ENCODE measurements around the gene ZNF821.
A peak's percentile ranks its signal among the peaks of the same experiment; 100 is the strongest.

Gene ZNF821

DNA sequence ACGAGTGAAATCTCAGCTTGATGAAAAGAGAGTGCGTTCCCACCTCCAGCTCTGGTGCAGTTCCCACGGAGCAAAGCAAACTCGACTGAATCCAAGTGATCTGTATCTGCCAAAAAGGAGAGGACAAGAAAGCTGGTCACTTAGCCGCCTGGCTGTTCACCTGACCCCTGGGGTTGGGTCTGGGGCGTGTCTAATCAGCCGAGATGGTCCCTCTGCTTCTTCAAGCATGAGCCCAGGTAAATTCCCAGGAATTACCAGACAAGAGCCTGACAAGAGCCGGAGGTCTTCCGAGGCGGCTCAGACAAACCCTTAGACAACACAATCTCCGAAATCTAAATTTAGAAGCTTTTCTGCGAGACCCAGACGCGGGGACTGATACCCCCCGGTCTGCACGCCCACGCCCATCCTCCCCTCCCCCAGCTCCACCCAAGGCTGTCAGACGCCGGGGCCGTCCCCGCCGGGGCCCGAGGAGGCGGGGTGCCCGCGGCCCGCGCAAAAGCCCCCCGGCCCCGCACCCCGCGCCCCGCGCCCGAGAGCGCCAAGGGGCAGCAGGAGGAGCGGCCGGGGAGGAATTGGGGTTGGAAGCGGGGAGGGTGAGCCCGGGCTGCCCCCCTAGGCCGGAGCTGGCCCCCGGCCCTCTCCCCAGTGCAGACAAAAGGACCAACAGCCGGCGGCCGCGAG is 674 bp downstream of the ZNF821 start:
- ATAC-seq: peak; percentile 53
- TF ChIP-seq ISL1 (CRISPR knock-in tag; IDR thresholded peaks at IDR 0.05): no peak
- TF ChIP-seq GLIS3 (CRISPR knock-in tag; IDR thresholded peaks at IDR 0.05): no peak
- TF ChIP-seq TOX (CRISPR knock-in tag; IDR thresholded peaks at IDR 0.05; ENCODE audit: borderline replicate concordance): no peak
- no peak for TF ChIP-seq ZNF70 (CRISPR knock-in tag; IDR thresholded peaks at IDR 0.05)
- TF ChIP-seq, protein P1, sequence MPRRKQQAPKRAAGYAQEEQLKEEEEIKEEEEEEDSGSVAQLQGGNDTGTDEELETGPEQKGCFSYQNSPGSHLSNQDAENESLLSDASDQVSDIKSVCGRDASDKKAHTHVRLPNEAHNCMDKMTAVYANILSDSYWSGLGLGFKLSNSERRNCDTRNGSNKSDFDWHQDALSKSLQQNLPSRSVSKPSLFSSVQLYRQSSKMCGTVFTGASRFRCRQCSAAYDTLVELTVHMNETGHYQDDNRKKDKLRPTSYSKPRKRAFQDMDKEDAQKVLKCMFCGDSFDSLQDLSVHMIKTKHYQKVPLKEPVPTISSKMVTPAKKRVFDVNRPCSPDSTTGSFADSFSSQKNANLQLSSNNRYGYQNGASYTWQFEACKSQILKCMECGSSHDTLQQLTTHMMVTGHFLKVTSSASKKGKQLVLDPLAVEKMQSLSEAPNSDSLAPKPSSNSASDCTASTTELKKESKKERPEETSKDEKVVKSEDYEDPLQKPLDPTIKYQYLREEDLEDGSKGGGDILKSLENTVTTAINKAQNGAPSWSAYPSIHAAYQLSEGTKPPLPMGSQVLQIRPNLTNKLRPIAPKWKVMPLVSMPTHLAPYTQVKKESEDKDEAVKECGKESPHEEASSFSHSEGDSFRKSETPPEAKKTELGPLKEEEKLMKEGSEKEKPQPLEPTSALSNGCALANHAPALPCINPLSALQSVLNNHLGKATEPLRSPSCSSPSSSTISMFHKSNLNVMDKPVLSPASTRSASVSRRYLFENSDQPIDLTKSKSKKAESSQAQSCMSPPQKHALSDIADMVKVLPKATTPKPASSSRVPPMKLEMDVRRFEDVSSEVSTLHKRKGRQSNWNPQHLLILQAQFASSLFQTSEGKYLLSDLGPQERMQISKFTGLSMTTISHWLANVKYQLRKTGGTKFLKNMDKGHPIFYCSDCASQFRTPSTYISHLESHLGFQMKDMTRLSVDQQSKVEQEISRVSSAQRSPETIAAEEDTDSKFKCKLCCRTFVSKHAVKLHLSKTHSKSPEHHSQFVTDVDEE (CRISPR knock-in tag; IDR thresholded peaks at IDR 0.05): no peak
- TF ChIP-seq SNAI2 (CRISPR knock-in tag; IDR thresholded peaks at IDR 0.05): no peak
- no peak for TF ChIP-seq OSR1 (CRISPR knock-in tag; IDR thresholded peaks at IDR 0.05)
- TF ChIP-seq ESRRG (CRISPR knock-in tag; IDR thresholded peaks at IDR 0.05): no peak
- TF ChIP-seq ZNF8 (CRISPR knock-in tag; IDR thresholded peaks at IDR 0.05): no peak
- TF ChIP-seq, protein P2, sequence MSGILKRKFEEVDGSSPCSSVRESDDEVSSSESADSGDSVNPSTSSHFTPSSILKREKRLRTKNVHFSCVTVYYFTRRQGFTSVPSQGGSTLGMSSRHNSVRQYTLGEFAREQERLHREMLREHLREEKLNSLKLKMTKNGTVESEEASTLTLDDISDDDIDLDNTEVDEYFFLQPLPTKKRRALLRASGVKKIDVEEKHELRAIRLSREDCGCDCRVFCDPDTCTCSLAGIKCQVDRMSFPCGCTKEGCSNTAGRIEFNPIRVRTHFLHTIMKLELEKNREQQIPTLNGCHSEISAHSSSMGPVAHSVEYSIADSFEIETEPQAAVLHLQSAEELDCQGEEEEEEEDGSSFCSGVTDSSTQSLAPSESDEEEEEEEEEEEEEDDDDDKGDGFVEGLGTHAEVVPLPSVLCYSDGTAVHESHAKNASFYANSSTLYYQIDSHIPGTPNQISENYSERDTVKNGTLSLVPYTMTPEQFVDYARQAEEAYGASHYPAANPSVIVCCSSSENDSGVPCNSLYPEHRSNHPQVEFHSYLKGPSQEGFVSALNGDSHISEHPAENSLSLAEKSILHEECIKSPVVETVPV (CRISPR knock-in tag; IDR thresholded peaks at IDR 0.05): no peak
- TF ChIP-seq ZNF565 (CRISPR knock-in tag; conservative IDR thresholded peaks at IDR 0.05; ENCODE audit: low read depth): no peak
- TF ChIP-seq ZC3H10 (CRISPR knock-in tag; IDR thresholded peaks at IDR 0.05): no peak
- no peak for TF ChIP-seq PATZ1 (CRISPR knock-in tag; IDR thresholded peaks at IDR 0.05; ENCODE audit: borderline replicate concordance)
- no peak for TF ChIP-seq ZFP3 (CRISPR knock-in tag; IDR thresholded peaks at IDR 0.05)
- no peak for TF ChIP-seq POU6F1 (CRISPR knock-in tag; IDR thresholded peaks at IDR 0.05; ENCODE audit: borderline replicate concordance, low read depth)

- peak; percentile 75 for ATAC-seq
- TF ChIP-seq RARB (CRISPR knock-in tag; IDR thresholded peaks at IDR 0.05) (no peak), BACH2 (CRISPR knock-in tag; IDR thresholded peaks at IDR 0.05; ENCODE audit: borderline replicate concordance) (no peak), SNAI2 (CRISPR knock-in tag; IDR thresholded peaks at IDR 0.05) (no peak), PPARA (CRISPR knock-in tag; IDR thresholded peaks at IDR 0.05; ENCODE audit: borderline replicate concordance) (no peak), ZFP30 (CRISPR knock-in tag; IDR thresholded peaks at IDR 0.05) (no peak), CSDC2 (CRISPR knock-in tag; IDR thresholded peaks at IDR 0.05) (no peak), TCF4 (CRISPR knock-in tag; IDR thresholded peaks at IDR 0.05; ENCODE audit: borderline replicate concordance) (no peak), ARNTL (CRISPR knock-in tag; IDR thresholded peaks at IDR 0.05; ENCODE audit: borderline replicate concordance, low read depth) (no peak), POU6F1 (CRISPR knock-in tag; IDR thresholded peaks at IDR 0.05; ENCODE audit: borderline replicate concordance, low read depth) (no peak), ISL1 (CRISPR knock-in tag; IDR thresholded peaks at IDR 0.05) (no peak), OSR1 (CRISPR knock-in tag; IDR thresholded peaks at IDR 0.05) (no peak), ZNF565 (CRISPR knock-in tag; conservative IDR thresholded peaks at IDR 0.05; ENCODE audit: low read depth) (no peak), TOX (CRISPR knock-in tag; IDR thresholded peaks at IDR 0.05; ENCODE audit: borderline replicate concordance) (no peak), PATZ1 (CRISPR knock-in tag; IDR thresholded peaks at IDR 0.05; ENCODE audit: borderline replicate concordance) (no peak)
- TF ChIP-seq, protein P1 (CRISPR knock-in tag; IDR thresholded peaks at IDR 0.05): no peak
Measured at GRCh38 chr16:71882505-71883167, 1.3 kb downstream of the ZNF821 start.

All from SK-N-SH treated with all-trans-retinoic acid at 6 μM for 48 hours (cell line).